Mucosa of descending colon (tissue), 3 donors: ENCODE data around the gene UGT2A1. TPM values are rescaled to one million over a fixed set of nuclear protein-coding genes. Genes with fewer than 3 reads are reported as not detected.

Experiments
- ATAC-seq: fragments of 200-7000 bp; cut with Tn5 transposase; one replicate; pipeline ENCODE4 v1.9.1; 2020; ENCODE audit warnings: mild to moderate bottlenecking, moderate library complexity
- DNase-seq, 3 donors: peaks; one replicate each; pipeline ENCODE4 v3.0.0-alpha.2; 2020
- H3K36me3 ChIP-seq: fragments of 200-600 bp; one replicate; pipeline ENCODE4 v1.8.0; 2021; ENCODE audit warnings: low read depth, mild to moderate bottlenecking
- H3K4me1 ChIP-seq: fragments of 200-600 bp; one replicate; pipeline ENCODE4 v1.8.0; 2021; ENCODE audit warnings: low read depth, mild to moderate bottlenecking
- H3K4me3 ChIP-seq: fragments of 200-600 bp; one replicate; pipeline ENCODE4 v1.8.0; 2021; ENCODE audit warnings: mild to moderate bottlenecking
- H3K9me3 ChIP-seq: fragments of 200-600 bp; one replicate; pipeline ENCODE4 v1.8.0; 2021; ENCODE audit warnings: mild to moderate bottlenecking
- intact Hi-C, 2 donors: fragments of 100-400 bp; cut with DNase I in 1 of 2; cut with micrococcal nuclease in 1 of 2; formaldehyde crosslinking; loops; one replicate each; pipeline versions ENCODE4 v1.11.0 to v1.11.1; 2022; cut with DNase I, micrococcal nuclease
- total RNA-seq, 3 donors: library from RNA; stranded (reverse); fragmentation: NEBNext Ultra II Directional in 2 of 3; extraction: Animal tissue kit (Norgen Biotek cat#: 25700) in 2 of 3; gene quantifications; one replicate each; pipeline versions ENCODE4 v1.2.1 to v1.2.4, GENCODE V29; 2021 to 2023
- TF ChIP-seq, protein P1 (sequence below): fragments of 200-600 bp; IDR thresholded peaks from one replicate; pipeline ENCODE4 v1.8.0; 2022; ENCODE audit warnings: antibody characterized with exemption, mild to moderate bottlenecking
- donor health status: DM: no; HTN: no; CAD: no; lungs with moderate emphysema.
- donor health status: DM: no; HTN: no; CAD: no.
- donor health status: DM: no; HTN: yes; CAD: no.

Gene UGT2A1
- total RNA-seq, 3 donors from 2014 or later = not detected

DNA sequence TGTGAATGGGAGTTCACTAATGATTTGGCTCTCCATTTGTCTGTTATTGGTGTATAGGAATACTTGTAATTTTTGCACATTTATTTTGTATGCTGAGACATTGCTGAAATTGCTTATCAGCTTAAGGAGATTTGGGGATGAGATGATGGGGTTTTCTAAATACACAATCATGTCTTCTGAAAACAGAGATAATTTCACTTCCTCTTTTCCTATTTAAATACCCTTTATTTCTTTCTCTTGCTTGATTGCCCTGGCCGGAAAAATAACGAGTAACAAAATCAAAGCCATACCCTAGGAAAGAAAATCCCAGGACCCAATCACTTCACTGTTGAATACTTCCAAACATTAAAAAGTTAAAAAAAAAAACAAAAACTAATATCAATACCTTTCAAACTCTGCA is 89.6 kb downstream of the UGT2A1 start:
- DNase-seq = no peak
- H3K9me3 ChIP-seq = no peaks in the 10 kb centered on the region
- ATAC-seq = no peak

DNA sequence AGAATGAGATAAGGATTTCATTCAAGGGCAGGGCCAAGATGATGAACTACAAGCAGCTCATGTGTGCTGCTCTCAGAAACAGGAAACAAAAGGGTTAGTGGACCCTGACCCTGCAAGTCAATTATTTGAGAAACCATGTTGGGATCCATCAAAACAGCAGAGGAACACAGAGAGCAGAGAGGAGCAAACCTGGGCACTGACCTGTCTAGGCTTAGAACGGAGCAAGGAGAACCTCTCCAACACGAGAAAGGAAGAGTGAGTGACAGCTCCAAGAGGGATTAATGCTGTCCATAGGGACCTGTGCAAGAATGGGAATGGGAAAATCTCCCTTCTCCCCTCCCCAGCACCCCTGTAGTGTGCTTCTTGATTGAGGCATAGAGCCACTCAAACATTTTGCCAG is 103.4 kb downstream of the UGT2A1 start:
- TF ChIP-seq, protein P1, sequence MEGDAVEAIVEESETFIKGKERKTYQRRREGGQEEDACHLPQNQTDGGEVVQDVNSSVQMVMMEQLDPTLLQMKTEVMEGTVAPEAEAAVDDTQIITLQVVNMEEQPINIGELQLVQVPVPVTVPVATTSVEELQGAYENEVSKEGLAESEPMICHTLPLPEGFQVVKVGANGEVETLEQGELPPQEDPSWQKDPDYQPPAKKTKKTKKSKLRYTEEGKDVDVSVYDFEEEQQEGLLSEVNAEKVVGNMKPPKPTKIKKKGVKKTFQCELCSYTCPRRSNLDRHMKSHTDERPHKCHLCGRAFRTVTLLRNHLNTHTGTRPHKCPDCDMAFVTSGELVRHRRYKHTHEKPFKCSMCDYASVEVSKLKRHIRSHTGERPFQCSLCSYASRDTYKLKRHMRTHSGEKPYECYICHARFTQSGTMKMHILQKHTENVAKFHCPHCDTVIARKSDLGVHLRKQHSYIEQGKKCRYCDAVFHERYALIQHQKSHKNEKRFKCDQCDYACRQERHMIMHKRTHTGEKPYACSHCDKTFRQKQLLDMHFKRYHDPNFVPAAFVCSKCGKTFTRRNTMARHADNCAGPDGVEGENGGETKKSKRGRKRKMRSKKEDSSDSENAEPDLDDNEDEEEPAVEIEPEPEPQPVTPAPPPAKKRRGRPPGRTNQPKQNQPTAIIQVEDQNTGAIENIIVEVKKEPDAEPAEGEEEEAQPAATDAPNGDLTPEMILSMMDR = no peak
- H3K4me3 ChIP-seq = no peak overlapping the region
- intact Hi-C loops = no loop called here
- H3K36me3 ChIP-seq = no peaks in the 10 kb centered on the region
- H3K4me1 ChIP-seq = no peaks in the 10 kb centered on the region
- H3K9me3 ChIP-seq = no peaks in the 10 kb centered on the region
- ATAC-seq (no peak), DNase-seq (no peak)

More for the DNA sequence above, 89.6 kb downstream of the UGT2A1 start:
- Histone ChIP-seq H3K4me1 (no peaks in the 10 kb centered on the region), H3K36me3 (no peaks in the 10 kb centered on the region), H3K4me3 (no peak overlapping the region)
- TF ChIP-seq, protein P1 = no peak
- intact Hi-C loops = no loop called here

DNA sequence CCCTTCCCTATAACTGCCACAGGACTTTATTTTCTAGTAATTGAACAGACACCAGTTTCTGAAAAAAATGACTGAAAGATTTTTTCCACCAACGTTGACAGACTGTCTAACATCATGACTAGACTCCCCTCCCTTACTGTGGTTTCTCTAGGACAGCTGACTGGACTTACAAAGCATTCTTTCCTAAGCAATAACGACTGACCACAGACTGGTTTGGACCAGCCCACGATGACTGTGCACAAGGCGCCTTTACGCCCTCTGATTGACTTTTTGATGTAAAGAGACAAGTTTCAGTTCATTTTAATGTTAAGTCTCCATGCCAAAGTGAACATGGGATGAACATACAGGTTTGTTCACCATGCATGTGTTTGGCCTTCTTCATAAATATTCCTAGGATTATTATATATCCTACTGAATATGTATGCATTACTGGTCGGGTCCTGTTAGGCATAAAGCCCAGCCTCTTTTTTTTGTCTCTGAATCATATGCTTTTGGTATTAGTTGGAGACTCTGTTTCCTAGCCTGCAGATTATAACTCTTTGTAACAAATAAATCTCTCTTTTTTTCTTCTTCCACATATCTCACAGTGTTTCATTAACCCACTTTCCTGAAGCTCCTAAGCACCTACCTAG is 106.8 kb downstream of the UGT2A1 start:
- no peak overlapping the region for H3K4me3 ChIP-seq
- no peaks in the 10 kb centered on the region for H3K36me3 ChIP-seq
- H3K4me1 ChIP-seq = no peaks in the 10 kb centered on the region
- DNase-seq (no peak), ATAC-seq (no peak)
- TF ChIP-seq, protein P1 = no peak
- intact Hi-C loops = no loop called here
- no peaks in the 10 kb centered on the region for H3K9me3 ChIP-seq

Other genes with a start within 250 kb of the UGT2A1 start
- not detected for gene UGT2B4, start 157.3 kb downstream of the UGT2A1 start, total RNA-seq
- gene UGT2A2, start 13.6 kb downstream of the UGT2A1 start, total RNA-seq = not detected
- 100 to 1,000 TPM; 115 to 306 (median 224) TPM for gene SULT1B1, start 107.4 kb upstream of the UGT2A1 start, total RNA-seq
- gene SULT1E1, start 206.9 kb upstream of the UGT2A1 start, total RNA-seq = under 1 TPM in 1 of 3 donors, not detected in 2; 0.26 TPM